GM12878 (cell line): Measurements from ENCODE around the gene CIROP. TPM values are rescaled to one million over a fixed set of nuclear protein-coding genes. Genes with fewer than 3 reads are reported as not detected.

Experiments used
- ATAC-seq: fragments of 200-7000 bp; cut with Tn5 transposase; 3 replicates; pipeline ENCODE4 v1.9.1; 2020; ENCODE audit warnings: mild to moderate bottlenecking, moderate library complexity
- BruUV-seq: library from RNA; stranded (reverse); fragments of 400-500 nt; replicated peaks from 2 replicates; lab custom pipeline; 2021; lab: Mats Ljungman, UMichigan
- CTCF ChIA-PET: fragments of 300-600 bp; sonication (Branson Sonifier 250); formaldehyde crosslinking; extraction: SDS; loops from one replicate; lab custom pipeline; 2021; ENCODE audit warnings: inconsistent platforms; lab: Yijun Ruan, JAX
- POLR2A ChIA-PET: fragments of 350-600 bp; formaldehyde crosslinking; extraction: SDS; loops from one replicate; lab custom pipeline; 2021; ENCODE audit warnings: inconsistent platforms; lab: Charles Lee
- RAD21 ChIA-PET: fragments of 300-600 bp; sonication (Branson Sonifier 250); formaldehyde crosslinking; loops from one replicate; lab custom pipeline; 2023; ENCODE audit warnings: antibody characterized with exemption; ENCODE audit not compliant: unreplicated experiment; lab: Charles Lee
- SMC1A ChIA-PET: fragments of 300-600 bp; sonication (Branson Sonifier 250); formaldehyde crosslinking; loops from one replicate; lab custom pipeline; 2023; ENCODE audit not compliant: unreplicated experiment, uncharacterized antibody; lab: Charles Lee
- DNase-seq: peaks from one replicate; pipeline ENCODE4 v3.0.0-alpha.2; 2011; ENCODE audit warnings: low read depth, low spot score
- FAIRE-seq: peaks from 3 replicates; lab custom pipeline; 2011; peaks lifted over from hg19 to GRCh38; lab: Jason Lieb, UNC
- H2AFZ ChIP-seq: 2 replicates; pipeline ENCODE4 v1.6.0; 2011; ENCODE audit warnings: low read depth, low read length, control low read depth; ENCODE audit not compliant: control insufficient read depth
- H3K27ac ChIP-seq: 2 replicates; pipeline ENCODE4 v1.5.1; 2011; ENCODE audit warnings: control low read depth; ENCODE audit not compliant: control insufficient read depth, insufficient read depth
- H3K27me3 ChIP-seq, 2 experiments: replicated peaks in 1 of 2; 2 replicates each; pipeline versions ENCODE4 v1.6.0 to v1.6.1; 2011; ENCODE audit warnings: low read length in 1 of 2; ENCODE audit not compliant: control insufficient read depth in 2 of 2, insufficient read depth in 2 of 2
- H3K36me3 ChIP-seq, 2 experiments: 2 replicates each; pipeline ENCODE4 v1.5.1; 2011; ENCODE audit warnings: low read length in 1 of 2; ENCODE audit not compliant: control insufficient read depth in 2 of 2, insufficient read depth in 2 of 2
- H3K4me1 ChIP-seq: 2 replicates; pipeline ENCODE4 v1.6.1; 2011; ENCODE audit warnings: mild to moderate bottlenecking, low read length, moderate library complexity, mixed read lengths; ENCODE audit not compliant: control insufficient read depth, insufficient read depth
- H3K4me2 ChIP-seq: 2 replicates; pipeline ENCODE4 v1.6.0; 2011; ENCODE audit warnings: control low read depth; ENCODE audit not compliant: control insufficient read depth, insufficient read depth
- H3K4me3 ChIP-seq: fragments of 200-600 bp; sonication (generic); 2 replicates; pipeline ENCODE4 v1.5.1; 2016
- H3K79me2 ChIP-seq: 2 replicates; pipeline ENCODE4 v1.6.0; 2011; ENCODE audit warnings: low read length; ENCODE audit not compliant: control insufficient read depth, insufficient read depth
- H3K9ac ChIP-seq: 2 replicates; pipeline ENCODE4 v1.8.0; 2011; ENCODE audit warnings: low read length, control low read depth, mixed read lengths; ENCODE audit not compliant: control insufficient read depth, insufficient read depth
- H3K9me3 ChIP-seq: replicated peaks from 3 replicates; pipeline ENCODE4 v1.5.1; 2011; ENCODE audit warnings: mild to moderate bottlenecking, low read length; ENCODE audit not compliant: control insufficient read depth, insufficient read depth
- H4K20me1 ChIP-seq: 2 replicates; pipeline ENCODE4 v1.6.0; 2011; ENCODE audit not compliant: control insufficient read depth, insufficient read depth
- ATF7 ChIP-seq: fragments of 450-650 bp; IDR thresholded peaks from 2 replicates; pipeline ENCODE4 v1.6.1; 2016; ENCODE audit warnings: low read depth, mild to moderate bottlenecking
- GABPA ChIP-seq: IDR thresholded peaks from 2 replicates; pipeline ENCODE4 v1.6.1; 2014; ENCODE audit warnings: antibody characterized with exemption, low read depth, mild to moderate bottlenecking, inconsistent platforms
- HCFC1 ChIP-seq: fragments of 150-350 bp; IDR thresholded peaks from 2 replicates; pipeline ENCODE4 v1.6.1; 2014; ENCODE audit warnings: low read length
- NRF1 ChIP-seq: conservative IDR thresholded peaks from 2 replicates; pipeline ENCODE4 v1.6.1; 2011; ENCODE audit warnings: mild to moderate bottlenecking, low read depth, low read length, improper control_type of control experiment
- POU2F2 ChIP-seq: IDR thresholded peaks from 3 replicates; pipeline ENCODE4 v1.6.1; 2011; ENCODE audit warnings: low read depth, mild to moderate bottlenecking, low read length, borderline replicate concordance
- RAD21 ChIP-seq: IDR thresholded peaks from 2 replicates; pipeline ENCODE4 v1.6.1; 2011; ENCODE audit warnings: mild to moderate bottlenecking, low read depth, low read length, moderate library complexity; ENCODE audit not compliant: insufficient read depth
- SMC3 ChIP-seq: IDR thresholded peaks from 2 replicates; pipeline ENCODE4 v1.6.1; 2011; ENCODE audit warnings: low read length, improper control_type of control experiment, borderline replicate concordance
- TBL1XR1 ChIP-seq: IDR thresholded peaks from 2 replicates; pipeline ENCODE4 v1.6.1; 2012; ENCODE audit warnings: low read depth, low read length, improper control_type of control experiment
- TCF12 ChIP-seq: IDR thresholded peaks from 2 replicates; pipeline ENCODE4 v1.6.1; 2011; ENCODE audit warnings: low read depth, mild to moderate bottlenecking, low read length
- YBX1 ChIP-seq: fragments of 450-650 bp; IDR thresholded peaks from 2 replicates; pipeline ENCODE4 v1.6.1; 2016; ENCODE audit warnings: antibody characterized with exemption
- WGBS: methylation state at CpG from one replicate; pipeline ENCODE4 v1.1.6; 2016; ENCODE audit warnings: low lambda C conversion rate; ENCODE audit not compliant: insufficient replicate concordance, insufficient coverage; ENCODE audit errors: missing lambda C conversion rate; 5-methylcytosine and 5-hydroxymethylcytosine counted together
- in situ Hi-C: fragments of 300-500 bp; cut with MboI; formaldehyde crosslinking; loops from 9 replicates; pipeline ENCODE4 v1.14.3; 2018; ENCODE audit warnings: mixed read lengths
- intact Hi-C: fragments of 100-400 bp; cut with micrococcal nuclease; formaldehyde crosslinking; loops from one replicate; pipeline ENCODE4 v1.14.2; 2022; ENCODE audit not compliant: unreplicated experiment
- polyA plus RNA-seq, 11 experiments: library from polyadenylated mRNA; depleted of rRNA in 4 of 11; unstranded in 6 of 11; stranded (reverse) in 5 of 11; fragments of >200 nt; fragmentation: Nextera tagmentation in 4 of 11; fragmentation: Illumina TruSeq in 1 of 11; extraction: Ambion mirVana in 4 of 11; extraction: Trizol in 1 of 11; gene quantifications; 1 replicate in 1 of 11; 2 replicates in 10 of 11; pipeline versions ENCODE4 v1.2.1 to v1.2.3, GENCODE V29; 2011 to 2016; ENCODE audit warnings: inconsistent platforms in 2 of 11, missing spikeins in 2 of 11, low read depth in 1 of 11
- total RNA-seq, 4 experiments: library from RNA; depleted of rRNA in 3 of 4; stranded (reverse); fragments of >200 nt in 3 of 4; fragmentation: Illumina TruSeq in 1 of 4; extraction: Trizol in 1 of 4; gene quantifications; 2 replicates each; pipeline versions ENCODE4 v1.2.1 to v1.2.3, GENCODE V29; 2013 to 2021
- TF ChIP-seq, protein P1 (sequence below): fragments of 450-650 bp; IDR thresholded peaks from 2 replicates; pipeline ENCODE4 v1.6.1; 2018; ENCODE audit warnings: borderline replicate concordance, mild to moderate bottlenecking; ENCODE audit not compliant: partially characterized antibody
- TF ChIP-seq, protein P2 (sequence below): fragments of 450-650 bp; IDR thresholded peaks from 2 replicates; pipeline ENCODE4 v1.6.1; 2017; ENCODE audit warnings: mild to moderate bottlenecking, moderate library complexity
- TF ChIP-seq, protein P3 (sequence below): IDR thresholded peaks from 2 replicates; pipeline ENCODE4 v1.6.1; 2012; ENCODE audit warnings: low read depth, low read length, improper control_type of control experiment
- TF ChIP-seq, protein P4 (sequence below): fragments of 450-650 bp; conservative IDR thresholded peaks from 2 replicates; pipeline ENCODE4 v1.6.1; 2017; ENCODE audit warnings: mild to moderate bottlenecking, moderate library complexity

The CIROP gene
- total and polyA plus RNA-seq, 10 of the 15 experiments (the other 5 are each of a cell fraction or from before 2014, with no cell fraction given), result not detected

DNA sequence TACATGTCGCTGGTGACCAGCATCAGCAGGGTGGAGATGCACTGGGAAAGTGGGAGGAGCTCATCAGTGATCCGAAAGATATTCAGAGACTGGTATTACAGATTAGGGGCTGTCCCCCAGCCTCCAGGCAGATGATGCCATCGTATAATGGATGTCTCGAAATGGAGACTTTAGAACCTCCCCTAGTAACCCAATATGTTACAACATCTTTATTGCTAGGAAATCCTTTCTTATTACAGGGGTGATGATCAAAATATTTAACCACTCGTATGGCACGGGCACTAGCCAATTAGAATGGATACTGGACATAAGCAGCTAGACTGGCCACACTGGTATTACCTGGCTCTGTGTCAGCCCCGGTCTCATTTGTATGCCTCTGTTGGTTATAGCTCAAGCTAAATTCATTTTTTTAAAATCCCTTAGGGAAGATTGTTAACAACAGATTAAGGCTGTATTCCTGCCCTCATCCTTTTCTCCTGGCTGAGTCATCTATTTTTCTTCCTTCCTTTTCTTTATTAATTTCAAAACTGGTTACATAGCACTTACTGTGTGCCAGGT lies 25.0 kb upstream of the CIROP start:
- intact Hi-C loops, result no loop called here
- no peaks in the 10 kb centered on the region for H3K4me1 ChIP-seq
- CTCF ChIA-PET, result interaction anchor here (1.4 to 2.8 kb wide), 4 partner anchors 9 to 59 kb away, joined by 3 to 24 read pairs (median 4); no protein-coding TSS in a partner anchor
- H3K9me3 ChIP-seq, result no peaks in the 10 kb centered on the region
- no peak overlapping the region for H3K4me2 ChIP-seq
- no peaks in the 10 kb centered on the region for H4K20me1 ChIP-seq
- in situ Hi-C loops, result loop anchor here (10.0 kb wide), 1 partner anchor 55 kb away; the partner anchor contains the start of gene SLC7A8
- no peaks in the 10 kb centered on the region for H3K36me3 ChIP-seq
- RAD21 ChIA-PET, result interaction anchor here (0.8 kb wide), 1 partner anchor 9 kb away, joined by 4 read pairs; no protein-coding TSS in a partner anchor
- H3K79me2 ChIP-seq, result no peaks in the 10 kb centered on the region
- no peak overlapping the region for H3K9ac ChIP-seq
- DNase-seq, result no peak
- BruUV-seq, result no TSS peak
- POLR2A ChIA-PET, result no interaction called here
- H2AFZ ChIP-seq, result no peak overlapping the region
- no peaks in the 10 kb centered on the region; a peak in 2 of 4 replicates for H3K27me3 ChIP-seq
- 54% methylated on average over 7 of the region's 7 CpGs for WGBS
- FAIRE-seq, result no peak
- ATAC-seq, result no peak
- SMC1A ChIA-PET, result interaction anchor here (1.2 to 2.0 kb wide), 2 partner anchors 9 to 250 kb away, joined by 3 to 10 read pairs; no protein-coding TSS in a partner anchor
- no peak overlapping the region for H3K27ac ChIP-seq
- H3K4me3 ChIP-seq, result no peak overlapping the region
- TF ChIP-seq POU2F2 (no peak), ATF7 (no peak), HCFC1 (no peak), RAD21 (no peak), TBL1XR1 (no peak), GABPA (no peak), SMC3 (no peak), YBX1 (no peak), TCF12 (no peak), NRF1 (no peak)
- TF ChIP-seq, protein P1, sequence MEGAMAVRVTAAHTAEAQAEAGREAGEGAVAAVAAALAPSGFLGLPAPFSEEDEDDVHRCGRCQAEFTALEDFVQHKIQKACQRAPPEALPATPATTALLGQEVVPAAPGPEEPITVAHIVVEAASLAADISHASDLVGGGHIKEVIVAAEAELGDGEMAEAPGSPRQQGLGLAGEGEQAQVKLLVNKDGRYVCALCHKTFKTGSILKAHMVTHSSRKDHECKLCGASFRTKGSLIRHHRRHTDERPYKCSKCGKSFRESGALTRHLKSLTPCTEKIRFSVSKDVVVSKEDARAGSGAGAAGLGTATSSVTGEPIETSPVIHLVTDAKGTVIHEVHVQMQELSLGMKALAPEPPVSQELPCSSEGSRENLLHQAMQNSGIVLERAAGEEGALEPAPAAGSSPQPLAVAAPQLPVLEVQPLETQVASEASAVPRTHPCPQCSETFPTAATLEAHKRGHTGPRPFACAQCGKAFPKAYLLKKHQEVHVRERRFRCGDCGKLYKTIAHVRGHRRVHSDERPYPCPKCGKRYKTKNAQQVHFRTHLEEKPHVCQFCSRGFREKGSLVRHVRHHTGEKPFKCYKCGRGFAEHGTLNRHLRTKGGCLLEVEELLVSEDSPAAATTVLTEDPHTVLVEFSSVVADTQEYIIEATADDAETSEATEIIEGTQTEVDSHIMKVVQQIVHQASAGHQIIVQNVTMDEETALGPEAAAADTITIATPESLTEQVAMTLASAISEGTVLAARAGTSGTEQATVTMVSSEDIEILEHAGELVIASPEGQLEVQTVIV, result no peak
- TF ChIP-seq, protein P2, sequence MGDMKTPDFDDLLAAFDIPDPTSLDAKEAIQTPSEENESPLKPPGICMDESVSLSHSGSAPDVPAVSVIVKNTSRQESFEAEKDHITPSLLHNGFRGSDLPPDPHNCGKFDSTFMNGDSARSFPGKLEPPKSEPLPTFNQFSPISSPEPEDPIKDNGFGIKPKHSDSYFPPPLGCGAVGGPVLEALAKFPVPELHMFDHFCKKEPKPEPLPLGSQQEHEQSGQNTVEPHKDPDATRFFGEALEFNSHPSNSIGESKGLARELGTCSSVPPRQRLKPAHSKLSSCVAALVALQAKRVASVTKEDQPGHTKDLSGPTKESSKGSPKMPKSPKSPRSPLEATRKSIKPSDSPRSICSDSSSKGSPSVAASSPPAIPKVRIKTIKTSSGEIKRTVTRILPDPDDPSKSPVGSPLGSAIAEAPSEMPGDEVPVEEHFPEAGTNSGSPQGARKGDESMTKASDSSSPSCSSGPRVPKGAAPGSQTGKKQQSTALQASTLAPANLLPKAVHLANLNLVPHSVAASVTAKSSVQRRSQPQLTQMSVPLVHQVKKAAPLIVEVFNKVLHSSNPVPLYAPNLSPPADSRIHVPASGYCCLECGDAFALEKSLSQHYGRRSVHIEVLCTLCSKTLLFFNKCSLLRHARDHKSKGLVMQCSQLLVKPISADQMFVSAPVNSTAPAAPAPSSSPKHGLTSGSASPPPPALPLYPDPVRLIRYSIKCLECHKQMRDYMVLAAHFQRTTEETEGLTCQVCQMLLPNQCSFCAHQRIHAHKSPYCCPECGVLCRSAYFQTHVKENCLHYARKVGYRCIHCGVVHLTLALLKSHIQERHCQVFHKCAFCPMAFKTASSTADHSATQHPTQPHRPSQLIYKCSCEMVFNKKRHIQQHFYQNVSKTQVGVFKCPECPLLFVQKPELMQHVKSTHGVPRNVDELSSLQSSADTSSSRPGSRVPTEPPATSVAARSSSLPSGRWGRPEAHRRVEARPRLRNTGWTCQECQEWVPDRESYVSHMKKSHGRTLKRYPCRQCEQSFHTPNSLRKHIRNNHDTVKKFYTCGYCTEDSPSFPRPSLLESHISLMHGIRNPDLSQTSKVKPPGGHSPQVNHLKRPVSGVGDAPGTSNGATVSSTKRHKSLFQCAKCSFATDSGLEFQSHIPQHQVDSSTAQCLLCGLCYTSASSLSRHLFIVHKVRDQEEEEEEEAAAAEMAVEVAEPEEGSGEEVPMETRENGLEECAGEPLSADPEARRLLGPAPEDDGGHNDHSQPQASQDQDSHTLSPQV, result no peak
- TF ChIP-seq, protein P3, sequence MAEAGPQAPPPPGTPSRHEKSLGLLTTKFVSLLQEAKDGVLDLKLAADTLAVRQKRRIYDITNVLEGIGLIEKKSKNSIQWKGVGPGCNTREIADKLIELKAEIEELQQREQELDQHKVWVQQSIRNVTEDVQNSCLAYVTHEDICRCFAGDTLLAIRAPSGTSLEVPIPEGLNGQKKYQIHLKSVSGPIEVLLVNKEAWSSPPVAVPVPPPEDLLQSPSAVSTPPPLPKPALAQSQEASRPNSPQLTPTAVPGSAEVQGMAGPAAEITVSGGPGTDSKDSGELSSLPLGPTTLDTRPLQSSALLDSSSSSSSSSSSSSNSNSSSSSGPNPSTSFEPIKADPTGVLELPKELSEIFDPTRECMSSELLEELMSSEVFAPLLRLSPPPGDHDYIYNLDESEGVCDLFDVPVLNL, result no peak
- TF ChIP-seq, protein P4, sequence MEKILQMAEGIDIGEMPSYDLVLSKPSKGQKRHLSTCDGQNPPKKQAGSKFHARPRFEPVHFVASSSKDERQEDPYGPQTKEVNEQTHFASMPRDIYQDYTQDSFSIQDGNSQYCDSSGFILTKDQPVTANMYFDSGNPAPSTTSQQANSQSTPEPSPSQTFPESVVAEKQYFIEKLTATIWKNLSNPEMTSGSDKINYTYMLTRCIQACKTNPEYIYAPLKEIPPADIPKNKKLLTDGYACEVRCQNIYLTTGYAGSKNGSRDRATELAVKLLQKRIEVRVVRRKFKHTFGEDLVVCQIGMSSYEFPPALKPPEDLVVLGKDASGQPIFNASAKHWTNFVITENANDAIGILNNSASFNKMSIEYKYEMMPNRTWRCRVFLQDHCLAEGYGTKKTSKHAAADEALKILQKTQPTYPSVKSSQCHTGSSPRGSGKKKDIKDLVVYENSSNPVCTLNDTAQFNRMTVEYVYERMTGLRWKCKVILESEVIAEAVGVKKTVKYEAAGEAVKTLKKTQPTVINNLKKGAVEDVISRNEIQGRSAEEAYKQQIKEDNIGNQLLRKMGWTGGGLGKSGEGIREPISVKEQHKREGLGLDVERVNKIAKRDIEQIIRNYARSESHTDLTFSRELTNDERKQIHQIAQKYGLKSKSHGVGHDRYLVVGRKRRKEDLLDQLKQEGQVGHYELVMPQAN, result no peak
